HFFc6 (cell line): ENCODE data around the gene RPS6KA2. TPM values are rescaled to one million over a fixed set of nuclear protein-coding genes. Genes with fewer than 3 reads are reported as not detected.

Source experiments
- DNase-seq: peaks from one replicate; pipeline ENCODE4 v3.0.0-alpha.2; 2018
- H3K27ac Mint-ChIP-seq: 2 replicates; pipeline ENCODE4 v1.8.0; 2020; ENCODE audit warnings: mild to moderate bottlenecking, mixed read lengths
- H3K27me3 Mint-ChIP-seq: 2 replicates; pipeline ENCODE4 v1.8.0; 2021; ENCODE audit warnings: mild to moderate bottlenecking, moderate library complexity, mixed read lengths; ENCODE audit not compliant: insufficient read depth
- H3K36me3 Mint-ChIP-seq: 2 replicates; pipeline ENCODE4 v1.8.0; 2021; ENCODE audit warnings: low read depth, mixed read lengths
- H3K4me1 Mint-ChIP-seq: 2 replicates; pipeline ENCODE4 v1.8.0; 2020; ENCODE audit warnings: low read depth, mixed read lengths
- H3K4me3 Mint-ChIP-seq: 2 replicates; pipeline ENCODE4 v1.8.0; 2020; ENCODE audit warnings: mild to moderate bottlenecking, moderate library complexity, mixed read lengths
- H3K9me3 Mint-ChIP-seq: 2 replicates; pipeline ENCODE4 v1.8.0; 2020; ENCODE audit warnings: mild to moderate bottlenecking, mixed read lengths
- CTCF ChIP-seq: fragments of 200-600 bp; sonication (generic); IDR thresholded peaks from 2 replicates; pipeline ENCODE4 v1.5.0; 2021; ENCODE audit warnings: antibody characterized with exemption, mild to moderate bottlenecking
- total RNA-seq, 6 experiments: library from RNA; stranded (reverse); fragmentation: NEBNext Ultra II Directional; extraction: Animal tissue kit (Norgen Biotek cat#: 25700); gene quantifications; 2 replicates in 1 of 6; 3 replicates in 5 of 6; pipeline ENCODE4 v1.2.3, GENCODE V29; 2021

The RPS6KA2 gene
- total RNA-seq, 6 experiments from 2014 or later = 10.1 to 13.9 (median 11.9) TPM

GRCh38 chr6:166556863-166557322, 70.2 kb downstream of the RPS6KA2 start:
- no peak for TF ChIP-seq CTCF
- DNase-seq = peak; percentile 68
- Mint-ChIP-seq H3K36me3 (peaks cover 3% of the 10 kb centered on the region; the same call in 1 of the 2 replicates), H3K9me3 (no peaks in the 10 kb centered on the region), H3K27me3 (no peaks in the 10 kb centered on the region), H3K27ac (peak overlapping the region; percentile 49; the same call in 1 of the 2 replicates), H3K4me3 (peak overlapping the region; percentile 11; the same call in 1 of the 2 replicates), H3K4me1 (peaks cover 40% of the 10 kb centered on the region)

- H3K4me1 Mint-ChIP-seq = peaks cover 34% of the 10 kb centered on the region
- peaks cover 3% of the 10 kb centered on the region; the same call in 1 of the 2 replicates for H3K36me3 Mint-ChIP-seq
- H3K27me3 Mint-ChIP-seq = no peaks in the 10 kb centered on the region
- peak overlapping the region; percentile 8 for H3K27ac Mint-ChIP-seq
- TF ChIP-seq CTCF = no peak
- H3K9me3 Mint-ChIP-seq = no peaks in the 10 kb centered on the region
- no peak for DNase-seq
- 0 out of 2 replicates have a peak overlapping the region, but pooled peaks have one; percentile 11 for H3K4me3 Mint-ChIP-seq
Measured at GRCh38 chr6:166556336-166556735, 70.7 kb downstream of the RPS6KA2 start.

- Mint-ChIP-seq H3K36me3 (peaks cover 3% of the 10 kb centered on the region; the same call in 1 of the 2 replicates), H3K9me3 (no peaks in the 10 kb centered on the region), H3K4me3 (no peak overlapping the region), H3K4me1 (peaks cover 33% of the 10 kb centered on the region), H3K27me3 (no peaks in the 10 kb centered on the region), H3K27ac (no peak overlapping the region)
- no peak for DNase-seq
- no peak for TF ChIP-seq CTCF
Measured at GRCh38 chr6:166555086-166555485, 72.0 kb downstream of the RPS6KA2 start.

GRCh38 chr6:166554316-166554715, 72.7 kb downstream of the RPS6KA2 start:
- Mint-ChIP-seq H3K36me3 (peaks cover 3% of the 10 kb centered on the region), H3K4me3 (peak overlapping the region; percentile 54), H3K27me3 (no peaks in the 10 kb centered on the region), H3K9me3 (no peaks in the 10 kb centered on the region), H3K27ac (peak overlapping the region; percentile 78), H3K4me1 (peaks cover 33% of the 10 kb centered on the region)
- TF ChIP-seq CTCF = no peak
- DNase-seq = no peak

GRCh38 chr6:166553563-166554271, 73.3 kb downstream of the RPS6KA2 start:
- peaks cover 33% of the 10 kb centered on the region for H3K4me1 Mint-ChIP-seq
- H3K27me3 Mint-ChIP-seq = no peaks in the 10 kb centered on the region
- peak overlapping the region; percentile 54 for H3K4me3 Mint-ChIP-seq
- peaks cover 3% of the 10 kb centered on the region for H3K36me3 Mint-ChIP-seq
- H3K9me3 Mint-ChIP-seq = no peaks in the 10 kb centered on the region
- TF ChIP-seq CTCF = no peak
- peak; percentile 90 for DNase-seq
- peak overlapping the region; percentile 78 for H3K27ac Mint-ChIP-seq
